Upper lobe of left lung (tissue), 4 donors: ENCODE results near the gene RUNDC3A.

Experiments used
- POLR2A ChIP-seq, 4 donors: fragments of 450-650 bp; IDR thresholded peaks; one replicate each; pipeline ENCODE4 v1.5.1; 2016 to 2017; ENCODE audit warnings: antibody characterized with exemption in 4 of 4, mild to moderate bottlenecking in 2 of 4
- POLR2AphosphoS5 ChIP-seq, 2 donors: sonication (generic); formaldehyde crosslinking; IDR thresholded peaks; one replicate each; pipeline ENCODE4 v1.5.1; 2017; ENCODE audit warnings: antibody characterized with exemption in 2 of 2
- TF ChIP-seq, protein P1 (sequence below), 6 experiments: fragments of 450-650 bp in 4 of 6; fragments of 200-600 bp in 2 of 6; sonication (generic) in 2 of 6; IDR thresholded peaks; one replicate each; pipeline ENCODE4 v1.5.1; 2016 to 2019; ENCODE audit warnings: antibody characterized with exemption in 6 of 6

DNA sequence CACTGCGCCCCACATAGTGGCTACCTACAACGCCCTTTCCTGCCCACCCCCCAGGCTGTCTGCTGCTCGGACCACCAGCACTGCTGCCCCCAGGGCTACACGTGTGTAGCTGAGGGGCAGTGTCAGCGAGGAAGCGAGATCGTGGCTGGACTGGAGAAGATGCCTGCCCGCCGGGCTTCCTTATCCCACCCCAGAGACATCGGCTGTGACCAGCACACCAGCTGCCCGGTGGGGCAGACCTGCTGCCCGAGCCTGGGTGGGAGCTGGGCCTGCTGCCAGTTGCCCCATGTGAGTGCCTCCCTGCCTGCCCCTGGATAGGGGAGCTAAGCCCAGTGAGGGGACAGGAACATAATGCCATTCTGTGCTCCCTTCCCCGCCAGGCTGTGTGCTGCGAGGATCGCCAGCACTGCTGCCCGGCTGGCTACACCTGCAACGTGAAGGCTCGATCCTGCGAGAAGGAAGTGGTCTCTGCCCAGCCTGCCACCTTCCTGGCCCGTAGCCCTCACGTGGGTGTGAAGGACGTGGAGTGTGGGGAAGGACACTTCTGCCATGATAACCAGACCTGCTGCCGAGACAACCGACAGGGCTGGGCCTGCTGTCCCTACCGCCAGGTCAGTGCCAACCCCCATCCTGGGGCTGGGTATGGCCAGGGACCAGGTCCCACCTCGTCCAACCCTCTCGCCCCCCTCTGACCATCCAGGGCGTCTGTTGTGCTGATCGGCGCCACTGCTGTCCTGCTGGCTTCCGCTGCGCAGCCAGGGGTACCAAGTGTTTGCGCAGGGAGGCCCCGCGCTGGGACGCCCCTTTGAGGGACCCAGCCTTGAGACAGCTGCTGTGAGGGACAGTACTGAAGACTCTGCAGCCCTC, 43.8 kb downstream of the RUNDC3A start:
- TF ChIP-seq, protein P1, sequence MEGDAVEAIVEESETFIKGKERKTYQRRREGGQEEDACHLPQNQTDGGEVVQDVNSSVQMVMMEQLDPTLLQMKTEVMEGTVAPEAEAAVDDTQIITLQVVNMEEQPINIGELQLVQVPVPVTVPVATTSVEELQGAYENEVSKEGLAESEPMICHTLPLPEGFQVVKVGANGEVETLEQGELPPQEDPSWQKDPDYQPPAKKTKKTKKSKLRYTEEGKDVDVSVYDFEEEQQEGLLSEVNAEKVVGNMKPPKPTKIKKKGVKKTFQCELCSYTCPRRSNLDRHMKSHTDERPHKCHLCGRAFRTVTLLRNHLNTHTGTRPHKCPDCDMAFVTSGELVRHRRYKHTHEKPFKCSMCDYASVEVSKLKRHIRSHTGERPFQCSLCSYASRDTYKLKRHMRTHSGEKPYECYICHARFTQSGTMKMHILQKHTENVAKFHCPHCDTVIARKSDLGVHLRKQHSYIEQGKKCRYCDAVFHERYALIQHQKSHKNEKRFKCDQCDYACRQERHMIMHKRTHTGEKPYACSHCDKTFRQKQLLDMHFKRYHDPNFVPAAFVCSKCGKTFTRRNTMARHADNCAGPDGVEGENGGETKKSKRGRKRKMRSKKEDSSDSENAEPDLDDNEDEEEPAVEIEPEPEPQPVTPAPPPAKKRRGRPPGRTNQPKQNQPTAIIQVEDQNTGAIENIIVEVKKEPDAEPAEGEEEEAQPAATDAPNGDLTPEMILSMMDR (IDR thresholded peaks at IDR 0.05): no peak
- no peak for TF ChIP-seq POLR2A (IDR thresholded peaks at IDR 0.05)
- TF ChIP-seq POLR2AphosphoS5 (IDR thresholded peaks at IDR 0.05): no peak
